ENCODE results near the gene ZNF317. TPM values are rescaled to one million over a fixed set of nuclear protein-coding genes. Genes with fewer than 3 reads are reported as not detected.

Gene ZNF317
- total RNA-seq, 4 donors from 2014 or later = 17.6 to 24.8 (median 21.5) TPM

DNA sequence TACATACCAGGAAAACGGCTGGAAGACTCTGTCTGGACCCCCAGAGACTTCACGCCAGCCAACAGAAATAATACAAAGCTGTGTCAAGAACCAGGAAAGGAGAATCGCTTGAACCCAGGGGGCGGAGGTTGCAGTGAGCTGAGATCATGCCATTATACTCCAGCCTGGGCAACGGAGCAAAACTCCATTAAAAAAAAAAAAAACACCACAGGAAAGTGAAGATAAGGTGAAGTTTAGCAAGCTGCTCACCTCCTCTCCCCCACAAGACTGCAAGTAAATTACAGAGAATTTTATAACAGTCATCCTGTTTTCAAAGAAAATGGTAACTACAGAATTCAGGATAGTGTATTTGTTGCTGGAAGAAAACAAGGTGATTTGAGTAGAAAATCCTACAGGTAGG, 23.6 kb upstream of the ZNF317 start:
- no peaks in the 10 kb centered on the region for H3K36me3 ChIP-seq
- WGBS = 58% methylated on average over 5 of the region's 5 CpGs

DNA sequence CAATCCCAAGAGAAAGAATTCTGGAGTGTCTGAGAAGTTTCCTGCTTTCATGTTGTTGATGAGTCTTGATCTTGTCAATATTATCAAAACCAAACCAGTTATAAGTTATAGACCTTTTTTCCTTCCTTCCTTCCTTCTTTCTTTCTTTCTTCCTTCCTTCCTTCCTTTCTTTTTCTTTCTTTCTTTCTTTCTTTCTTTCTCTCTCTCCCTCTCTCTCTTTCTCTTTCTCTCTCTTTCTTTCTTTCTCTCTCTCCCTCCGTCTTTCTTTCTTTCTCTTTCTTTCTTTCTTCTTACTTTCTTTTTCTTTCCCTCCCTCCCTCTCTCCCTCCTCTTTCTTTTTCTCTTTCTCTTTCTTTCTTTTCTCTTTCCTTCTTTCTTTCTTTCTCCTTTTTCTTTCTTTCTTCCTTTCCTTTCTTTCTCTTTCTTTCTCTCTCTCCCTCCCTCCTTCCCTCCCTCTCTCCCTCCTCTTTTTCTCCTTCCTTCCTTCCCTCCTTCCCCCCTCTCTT, 13.2 kb upstream of the ZNF317 start, which contains the start of gene OR7G3:
Gene OR7G3 (minus strand): TSS at position 51 of the 506 bp plus-strand sequence. CDS start 0 bp downstream, at position 51.
- intact Hi-C loops (cut with DNase I) = no loop called here
- peaks cover 0 to 39% (median 0%) of the 10 kb centered on the region in 4 donors for H3K27me3 ChIP-seq
- H3K36me3 ChIP-seq = no peaks in the 10 kb centered on the region
- TF ChIP-seq EP300 (IDR thresholded peaks at IDR 0.05) (no peak), POLR2A (IDR thresholded peaks at IDR 0.05; ENCODE audit: low read depth) (no peak), POLR2AphosphoS5 (IDR thresholded peaks at IDR 0.05) (no peak)
- TF ChIP-seq, protein P1, sequence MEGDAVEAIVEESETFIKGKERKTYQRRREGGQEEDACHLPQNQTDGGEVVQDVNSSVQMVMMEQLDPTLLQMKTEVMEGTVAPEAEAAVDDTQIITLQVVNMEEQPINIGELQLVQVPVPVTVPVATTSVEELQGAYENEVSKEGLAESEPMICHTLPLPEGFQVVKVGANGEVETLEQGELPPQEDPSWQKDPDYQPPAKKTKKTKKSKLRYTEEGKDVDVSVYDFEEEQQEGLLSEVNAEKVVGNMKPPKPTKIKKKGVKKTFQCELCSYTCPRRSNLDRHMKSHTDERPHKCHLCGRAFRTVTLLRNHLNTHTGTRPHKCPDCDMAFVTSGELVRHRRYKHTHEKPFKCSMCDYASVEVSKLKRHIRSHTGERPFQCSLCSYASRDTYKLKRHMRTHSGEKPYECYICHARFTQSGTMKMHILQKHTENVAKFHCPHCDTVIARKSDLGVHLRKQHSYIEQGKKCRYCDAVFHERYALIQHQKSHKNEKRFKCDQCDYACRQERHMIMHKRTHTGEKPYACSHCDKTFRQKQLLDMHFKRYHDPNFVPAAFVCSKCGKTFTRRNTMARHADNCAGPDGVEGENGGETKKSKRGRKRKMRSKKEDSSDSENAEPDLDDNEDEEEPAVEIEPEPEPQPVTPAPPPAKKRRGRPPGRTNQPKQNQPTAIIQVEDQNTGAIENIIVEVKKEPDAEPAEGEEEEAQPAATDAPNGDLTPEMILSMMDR (IDR thresholded peaks at IDR 0.05) = no peak
- H3K9me3 ChIP-seq = no peaks in the 10 kb centered on the region
- H3K4me3 ChIP-seq = no peak within 1 kb of the TSS
- no CpG with 5 or more reads among the region's 1 CpG for WGBS
- no peak for DNase-seq (ENCODE audit: extremely low spot score)
- no peaks in the 10 kb centered on the region for H3K4me1 ChIP-seq
- H3K27ac ChIP-seq (replicated peaks in 1 of 4) = no peak within 1 kb of the TSS

More for the DNA sequence above, 23.6 kb upstream of the ZNF317 start:
- H3K4me3 ChIP-seq = no peak overlapping the region
- H3K27ac ChIP-seq (replicated peaks in 1 of 4) = no peak overlapping the region
- intact Hi-C loops (cut with DNase I) = no loop called here
- peaks cover 0 to 43% (median 0%) of the 10 kb centered on the region in 4 donors for H3K27me3 ChIP-seq
- TF ChIP-seq, protein P1 (IDR thresholded peaks at IDR 0.05) = no peak
- no peak for TF ChIP-seq EP300 (IDR thresholded peaks at IDR 0.05)
- no peaks in the 10 kb centered on the region for H3K4me1 ChIP-seq
- peaks cover 0 to 3% (median 0%) of the 10 kb centered on the region in 4 donors for H3K9me3 ChIP-seq
- DNase-seq (ENCODE audit: extremely low spot score) = no peak

DNA sequence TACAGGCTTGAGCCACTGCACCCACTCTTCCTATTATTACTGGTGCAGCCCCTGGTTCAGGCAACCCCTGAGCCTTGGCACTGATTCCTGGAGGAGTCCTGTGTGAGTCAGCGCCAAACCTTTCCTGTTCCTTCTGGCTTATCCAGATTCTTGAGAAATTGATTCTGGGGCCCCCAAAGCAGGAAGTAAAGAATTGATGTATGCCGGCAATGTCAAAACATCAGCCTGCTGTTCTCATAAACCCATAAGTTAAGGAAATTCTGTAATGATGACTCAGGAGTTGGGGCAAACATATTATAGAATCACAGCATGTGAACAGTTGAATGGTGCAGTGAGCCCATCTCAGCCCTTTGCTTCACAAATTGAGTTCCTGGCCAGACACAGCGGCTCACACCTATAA, 12.0 kb upstream of the ZNF317 start:
- H3K9me3 ChIP-seq = no peaks in the 10 kb centered on the region
- WGBS = 76% methylated on average over 3 of the region's 3 CpGs
- no peaks in the 10 kb centered on the region for H3K4me1 ChIP-seq
- no peak overlapping the region for H3K27ac ChIP-seq (replicated peaks in 1 of 4)
- H3K27me3 ChIP-seq = peaks cover 0 to 34% (median 0%) of the 10 kb centered on the region in 4 donors
- intact Hi-C loops (cut with DNase I) = no loop called here
- no peak for DNase-seq (ENCODE audit: extremely low spot score)
- H3K4me3 ChIP-seq = no peak overlapping the region
- H3K36me3 ChIP-seq = no peaks in the 10 kb centered on the region
- no peak for TF ChIP-seq EP300 (IDR thresholded peaks at IDR 0.05)
- TF ChIP-seq, protein P1 (IDR thresholded peaks at IDR 0.05) = no peak
- no peak for TF ChIP-seq POLR2AphosphoS5 (IDR thresholded peaks at IDR 0.05)
- no peak for TF ChIP-seq POLR2A (IDR thresholded peaks at IDR 0.05; ENCODE audit: low read depth)

DNA sequence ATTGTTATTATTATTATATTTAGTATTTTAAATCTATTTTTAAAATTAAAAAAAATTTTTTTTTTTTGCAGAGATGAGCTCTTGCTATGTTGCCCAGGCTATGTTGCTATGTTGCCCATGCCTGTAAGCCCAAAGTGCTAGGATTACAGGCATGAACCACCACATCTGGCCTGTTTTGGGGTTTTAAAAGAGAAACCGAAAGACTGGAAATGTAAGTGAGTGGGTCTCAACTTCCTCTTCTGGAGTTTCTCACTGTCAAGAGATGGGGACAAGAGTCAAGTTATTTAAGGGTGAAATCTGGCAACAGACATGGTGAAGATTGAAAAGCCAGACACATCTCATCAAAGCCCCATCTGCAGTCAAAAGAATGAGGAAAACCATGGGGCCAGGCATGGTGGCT, 9.2 kb upstream of the ZNF317 start:
- H3K4me1 ChIP-seq = no peaks in the 10 kb centered on the region
- 43% methylated on average over 1 of the region's 1 CpG for WGBS
- intact Hi-C loops (cut with DNase I) = no loop called here
- peaks cover 0 to 34% (median 0%) of the 10 kb centered on the region in 4 donors for H3K27me3 ChIP-seq
- H3K9me3 ChIP-seq = no peaks in the 10 kb centered on the region
- no peak overlapping the region for H3K27ac ChIP-seq (replicated peaks in 1 of 4)
- no peak overlapping the region for H3K4me3 ChIP-seq
- no peak for TF ChIP-seq POLR2A (IDR thresholded peaks at IDR 0.05; ENCODE audit: low read depth)
- TF ChIP-seq EP300 (IDR thresholded peaks at IDR 0.05) = no peak
- no peak for TF ChIP-seq POLR2AphosphoS5 (IDR thresholded peaks at IDR 0.05)
- TF ChIP-seq, protein P1 (IDR thresholded peaks at IDR 0.05) = no peak
- no peaks in the 10 kb centered on the region for H3K36me3 ChIP-seq
- DNase-seq (ENCODE audit: extremely low spot score) = no peak

DNA sequence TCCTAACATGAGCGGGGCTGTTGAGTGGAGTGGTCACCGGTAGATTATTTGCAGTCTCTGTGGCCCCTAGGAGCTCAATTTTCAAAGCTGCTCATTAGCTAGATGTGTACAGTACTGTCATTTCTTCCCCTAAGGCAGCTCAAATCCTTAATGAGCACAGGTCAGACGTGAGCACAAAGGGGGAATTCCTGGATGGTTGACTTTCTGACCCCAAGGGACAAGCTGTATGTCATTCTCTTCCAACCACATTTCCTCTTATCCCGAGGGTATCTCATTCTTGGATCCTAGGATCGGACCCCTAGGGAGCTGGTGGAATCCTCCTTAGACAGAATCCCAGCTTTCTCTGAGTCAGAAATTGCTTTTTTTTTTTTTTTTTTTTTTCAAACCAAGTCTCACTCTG, 7.8 kb upstream of the ZNF317 start:
- H3K4me1 ChIP-seq = peaks cover 0 to 12% (median 6%) of the 10 kb centered on the region in 4 donors
- DNase-seq (ENCODE audit: extremely low spot score) = no peak
- intact Hi-C loops (cut with DNase I) = no loop called here
- H3K9me3 ChIP-seq = no peaks in the 10 kb centered on the region
- H3K27me3 ChIP-seq = peaks cover 0 to 24% (median 0%) of the 10 kb centered on the region in 4 donors
- H3K27ac ChIP-seq (replicated peaks in 1 of 4) = no peak overlapping the region
- TF ChIP-seq POLR2AphosphoS5 (IDR thresholded peaks at IDR 0.05) = no peak
- TF ChIP-seq POLR2A (IDR thresholded peaks at IDR 0.05; ENCODE audit: low read depth) = no peak
- H3K4me3 ChIP-seq = no peak overlapping the region
- WGBS = 55% methylated on average over 5 of the region's 5 CpGs
- no peaks in the 10 kb centered on the region for H3K36me3 ChIP-seq
